ENCODE results near the gene GPR63. TPM values are rescaled to one million over a fixed set of nuclear protein-coding genes. Genes with fewer than 3 reads are reported as not detected.

Gene GPR63
- total and polyA plus RNA-seq, 2 donors (not counting 1 experiment from before 2014, with no cell fraction given), result 0.01 to 0.12 TPM

DNA sequence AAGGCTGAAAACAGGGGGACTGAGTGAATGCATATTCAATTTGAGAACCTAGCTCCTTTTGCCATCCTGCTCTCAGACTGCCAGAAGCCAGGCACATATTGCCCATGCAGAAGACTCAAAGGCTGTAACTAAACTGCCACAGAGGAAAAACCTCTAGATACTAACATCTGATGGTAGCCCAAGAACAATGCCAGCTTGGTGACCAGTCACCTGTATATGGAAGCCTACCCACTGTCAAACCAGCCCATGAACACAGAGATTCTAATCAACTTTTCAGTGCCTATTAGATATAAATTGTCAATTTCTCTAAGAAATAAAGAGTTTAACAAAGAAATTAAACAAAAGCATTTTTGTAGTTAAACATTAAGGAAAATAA, 34.2 kb downstream of the GPR63 start:
- no peaks in the 10 kb centered on the region for H3K36me3 ChIP-seq (replicated peaks in 1 of 2; ENCODE audit: control extremely low read depth in 1 of 2, control insufficient read depth in 1 of 2, extremely low read depth in 1 of 2, insufficient read depth in 2 of 2, low read length in 1 of 2)
- ChIA-PET POLR2A (no interaction called here), CTCF (no interaction called here)
- no peak for ATAC-seq (ENCODE audit: low read depth)
- no peaks in the 10 kb centered on the region for H3K27me3 ChIP-seq (replicated peaks in 1 of 4; ENCODE audit: control extremely low read depth in 1 of 4, control insufficient read depth in 3 of 4, insufficient read depth in 4 of 4, low read length in 3 of 4)
- no peaks in the 10 kb centered on the region for H3K9me3 ChIP-seq (ENCODE audit: control extremely low read depth in 1 of 3, control insufficient read depth in 2 of 3, insufficient read depth in 1 of 3, low read length in 2 of 3)
- H3K4me2 ChIP-seq (replicated peaks; ENCODE audit: low read depth, low read length, poor library complexity, severe bottlenecking), result no peak overlapping the region
- H3K9ac ChIP-seq (ENCODE audit: low read length), result no peak overlapping the region
- no peak overlapping the region for H3K27ac ChIP-seq (ENCODE audit: low read length in 2 of 2)
- H3K4me1 ChIP-seq (ENCODE audit: control insufficient read depth in 2 of 2, insufficient read depth in 2 of 2, low read length in 2 of 2), result no peaks in the 10 kb centered on the region
- no peak overlapping the region for H3K4me3 ChIP-seq (ENCODE audit: control extremely low read depth in 1 of 5, extremely low read depth in 1 of 5, insufficient read depth in 1 of 5, low read depth in 2 of 5, low read length in 4 of 5)
- no peak overlapping the region for H2AFZ ChIP-seq (ENCODE audit: insufficient read depth, low read depth, low read length, poor library complexity, severe bottlenecking)
- no peaks in the 10 kb centered on the region for H3K4me1 Mint-ChIP-seq
- no peak for DNase-seq
- H3K9me3 Mint-ChIP-seq (ENCODE audit: insufficient read depth), result no peaks in the 10 kb centered on the region
- no peak overlapping the region for H3K27ac Mint-ChIP-seq
- no peaks in the 10 kb centered on the region for H3K79me2 ChIP-seq (ENCODE audit: control insufficient read depth, insufficient read depth, low read length)
- TF ChIP-seq, protein P1, sequence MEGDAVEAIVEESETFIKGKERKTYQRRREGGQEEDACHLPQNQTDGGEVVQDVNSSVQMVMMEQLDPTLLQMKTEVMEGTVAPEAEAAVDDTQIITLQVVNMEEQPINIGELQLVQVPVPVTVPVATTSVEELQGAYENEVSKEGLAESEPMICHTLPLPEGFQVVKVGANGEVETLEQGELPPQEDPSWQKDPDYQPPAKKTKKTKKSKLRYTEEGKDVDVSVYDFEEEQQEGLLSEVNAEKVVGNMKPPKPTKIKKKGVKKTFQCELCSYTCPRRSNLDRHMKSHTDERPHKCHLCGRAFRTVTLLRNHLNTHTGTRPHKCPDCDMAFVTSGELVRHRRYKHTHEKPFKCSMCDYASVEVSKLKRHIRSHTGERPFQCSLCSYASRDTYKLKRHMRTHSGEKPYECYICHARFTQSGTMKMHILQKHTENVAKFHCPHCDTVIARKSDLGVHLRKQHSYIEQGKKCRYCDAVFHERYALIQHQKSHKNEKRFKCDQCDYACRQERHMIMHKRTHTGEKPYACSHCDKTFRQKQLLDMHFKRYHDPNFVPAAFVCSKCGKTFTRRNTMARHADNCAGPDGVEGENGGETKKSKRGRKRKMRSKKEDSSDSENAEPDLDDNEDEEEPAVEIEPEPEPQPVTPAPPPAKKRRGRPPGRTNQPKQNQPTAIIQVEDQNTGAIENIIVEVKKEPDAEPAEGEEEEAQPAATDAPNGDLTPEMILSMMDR (IDR thresholded peaks at IDR 0.05), result no peak
- no peak for TF ChIP-seq EZH2 (IDR thresholded peaks at IDR 0.05; ENCODE audit: borderline replicate concordance, insufficient read depth, low read depth, low read length, poor library complexity, severe bottlenecking)
- no peaks in the 10 kb centered on the region for H4K20me1 ChIP-seq (ENCODE audit: control insufficient read depth, insufficient read depth, low read length, poor library complexity, severe bottlenecking)
- H3K27me3 Mint-ChIP-seq, result no peaks in the 10 kb centered on the region
- intact Hi-C loops (cut with micrococcal nuclease), result no loop called here
- H3K4me3 Mint-ChIP-seq, result no peak overlapping the region

DNA sequence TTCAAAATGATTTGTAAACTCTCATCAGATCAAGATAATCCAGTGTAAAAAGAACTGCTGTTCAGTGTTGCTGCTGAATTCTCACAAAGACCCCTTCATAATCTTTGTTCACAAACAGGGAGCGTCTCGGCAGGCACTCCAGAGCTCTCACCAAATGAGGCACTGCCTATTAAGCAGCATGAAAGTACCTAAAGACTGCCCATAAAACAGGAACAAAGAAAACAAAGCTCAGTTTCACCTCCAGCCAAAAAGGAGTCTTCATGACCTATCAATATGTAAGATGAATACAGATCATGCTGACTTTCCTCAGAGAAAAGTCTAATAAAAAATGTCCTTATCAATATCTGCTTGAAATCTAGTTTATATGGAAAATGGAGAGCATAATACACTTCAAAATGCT, 41.8 kb downstream of the GPR63 start:
- 100% methylated on average over 2 of the region's 2 CpGs for WGBS (ENCODE audit: insufficient coverage)
- intact Hi-C loops (cut with micrococcal nuclease), result no loop called here
- ATAC-seq (ENCODE audit: low read depth) (peak; percentile 58), DNase-seq (no peak)
- H3K27me3 Mint-ChIP-seq, result no peaks in the 10 kb centered on the region
- Histone ChIP-seq H3K9me3 (ENCODE audit: control extremely low read depth in 1 of 3, control insufficient read depth in 2 of 3, insufficient read depth in 1 of 3, low read length in 2 of 3) (no peaks in the 10 kb centered on the region), H3K36me3 (replicated peaks in 1 of 2; ENCODE audit: control extremely low read depth in 1 of 2, control insufficient read depth in 1 of 2, extremely low read depth in 1 of 2, insufficient read depth in 2 of 2, low read length in 1 of 2) (no peaks in the 10 kb centered on the region), H3K79me2 (ENCODE audit: control insufficient read depth, insufficient read depth, low read length) (no peaks in the 10 kb centered on the region), H3K4me3 (ENCODE audit: control extremely low read depth in 1 of 5, extremely low read depth in 1 of 5, insufficient read depth in 1 of 5, low read depth in 2 of 5, low read length in 4 of 5) (no peak overlapping the region), H2AFZ (ENCODE audit: insufficient read depth, low read depth, low read length, poor library complexity, severe bottlenecking) (peak overlapping the region; percentile 20), H4K20me1 (ENCODE audit: control insufficient read depth, insufficient read depth, low read length, poor library complexity, severe bottlenecking) (no peaks in the 10 kb centered on the region), H3K27ac (ENCODE audit: low read length in 2 of 2) (peak overlapping the region in 1 of 2 donors; percentile 44), H3K4me1 (ENCODE audit: control insufficient read depth in 2 of 2, insufficient read depth in 2 of 2, low read length in 2 of 2) (peaks cover 0 to 5% of the 10 kb centered on the region in 2 donors), H3K4me2 (replicated peaks; ENCODE audit: low read depth, low read length, poor library complexity, severe bottlenecking) (peak overlapping the region; percentile 35), H3K9ac (ENCODE audit: low read length) (no peak overlapping the region), H3K27me3 (replicated peaks in 1 of 4; ENCODE audit: control extremely low read depth in 1 of 4, control insufficient read depth in 3 of 4, insufficient read depth in 4 of 4, low read length in 3 of 4) (no peaks in the 10 kb centered on the region)
- ChIA-PET CTCF (no interaction called here), POLR2A (no interaction called here)
- no peaks in the 10 kb centered on the region for H3K9me3 Mint-ChIP-seq (ENCODE audit: insufficient read depth)
- H3K4me1 Mint-ChIP-seq, result peaks cover 9% of the 10 kb centered on the region
- TF ChIP-seq, protein P1 (IDR thresholded peaks at IDR 0.05), result no peak
- TF ChIP-seq EZH2 (IDR thresholded peaks at IDR 0.05; ENCODE audit: borderline replicate concordance, insufficient read depth, low read depth, low read length, poor library complexity, severe bottlenecking), result no peak
- peak overlapping the region; percentile 28 for H3K27ac Mint-ChIP-seq
- H3K4me3 Mint-ChIP-seq, result peak overlapping the region; percentile 44

Data from B cell (primary cell).